ENCODE measurements around the gene MIA.
"Not testable (repeated sequence)": the region's sequence is repeated elsewhere in the genome, so short reads cannot be mapped to it uniquely, and the experiment has no call there.

MIA gene

GRCh38 chr19:40781140-40781539 is 5.8 kb downstream of the MIA start:
- no peak for DNase-seq

GRCh38 chr19:40783711-40784110 is 8.4 kb downstream of the MIA start:
- DNase-seq: no peak

GRCh38 chr19:40784146-40784545 is 8.8 kb downstream of the MIA start:
- DNase-seq: not testable (repeated sequence)

- DNase-seq: no peak
Measured at GRCh38 chr19:40785526-40785925, 10.2 kb downstream of the MIA start.

- no peak for DNase-seq
Measured at GRCh38 chr19:40786060-40787037, 11.0 kb downstream of the MIA start.

- no peak for DNase-seq
Measured at GRCh38 chr19:40791349-40791748, 16.0 kb downstream of the MIA start.

- DNase-seq: no peak
Measured at GRCh38 chr19:40791996-40792395, 16.7 kb downstream of the MIA start.

GRCh38 chr19:40797166-40797962 is 22.0 kb downstream of the MIA start:
- no peak for DNase-seq

- peak; percentile 78 for DNase-seq
Measured at GRCh38 chr19:40797963-40798682, 22.8 kb downstream of the MIA start.

- peak; percentile 100 for DNase-seq
Measured at GRCh38 chr19:40798683-40799557, 23.6 kb downstream of the MIA start, which contains the start of gene EGLN2. Gene EGLN2 (plus strand): TSS chr19:40799191. CDS start chr19:40800573, 1,382 bp downstream.

GRCh38 chr19:40799558-40800338 is 24.4 kb downstream of the MIA start:
- no peak for DNase-seq

- no peak for DNase-seq
Measured at GRCh38 chr19:40800339-40800996, 25.1 kb downstream of the MIA start.

- DNase-seq: no peak
Measured at GRCh38 chr19:40800997-40801377, 25.7 kb downstream of the MIA start.

- no peak for DNase-seq
Measured at GRCh38 chr19:40801426-40802299, 26.3 kb downstream of the MIA start.

- no peak for DNase-seq
Measured at GRCh38 chr19:40802300-40803169, 27.2 kb downstream of the MIA start.

- no peak for DNase-seq
Measured at GRCh38 chr19:40803170-40803856, 28.0 kb downstream of the MIA start.

GRCh38 chr19:40803857-40804782 is 28.8 kb downstream of the MIA start:
- peak; percentile 61 for DNase-seq
